H9 (cell line): ENCODE measurements around the gene KRT86. TPM values are rescaled to one million over a fixed set of nuclear protein-coding genes. Genes with fewer than 3 reads are reported as not detected.

Experiments used
- DNase-seq: peaks from one replicate; pipeline ENCODE4 v3.0.0-alpha.2; 2017
- H2AFZ ChIP-seq: one replicate; pipeline ENCODE4 v1.6.1; 2013; ENCODE audit warnings: mild to moderate bottlenecking, low read length, control low read depth, moderate library complexity
- H2AK5ac ChIP-seq: 2 replicates; pipeline ENCODE4 v1.6.1; 2013; ENCODE audit warnings: low read length, control low read depth, mixed read lengths; ENCODE audit not compliant: insufficient read length
- H2BK120ac ChIP-seq: one replicate; pipeline ENCODE4 v1.6.1; 2013; ENCODE audit warnings: low read depth, mild to moderate bottlenecking, low read length, control low read depth, inconsistent platforms; ENCODE audit not compliant: poor library complexity, severe bottlenecking
- H2BK12ac ChIP-seq: 2 replicates; pipeline ENCODE4 v1.6.1; 2013; ENCODE audit warnings: low read length, control low read depth, mixed read lengths, low read depth; ENCODE audit not compliant: insufficient read length
- H2BK15ac ChIP-seq: 2 replicates; pipeline ENCODE4 v1.6.1; 2013; ENCODE audit warnings: low read depth, low read length, control low read depth
- H2BK20ac ChIP-seq: one replicate; pipeline ENCODE4 v1.6.1; 2013; ENCODE audit warnings: low read depth, mild to moderate bottlenecking, low read length, control low read depth, inconsistent platforms; ENCODE audit not compliant: poor library complexity, severe bottlenecking
- H2BK5ac ChIP-seq: 2 replicates; pipeline ENCODE4 v1.6.1; 2013; ENCODE audit warnings: low read length, control low read depth, mixed read lengths; ENCODE audit not compliant: insufficient read length
- H3K14ac ChIP-seq: 2 replicates; pipeline ENCODE4 v1.6.1; 2013; ENCODE audit warnings: low read length, control low read depth; ENCODE audit not compliant: insufficient read depth
- H3K18ac ChIP-seq: 2 replicates; pipeline ENCODE4 v1.6.1; 2013; ENCODE audit warnings: low read depth, mild to moderate bottlenecking, mixed read lengths, low read length, control low read depth; ENCODE audit not compliant: insufficient read length
- H3K23ac ChIP-seq: 2 replicates; pipeline ENCODE4 v1.6.1; 2013; ENCODE audit warnings: low read length, control low read depth, mixed read lengths, low read depth; ENCODE audit not compliant: insufficient read length
- H3K23me2 ChIP-seq: 2 replicates; pipeline ENCODE4 v1.6.1; 2013; ENCODE audit warnings: low read depth, mild to moderate bottlenecking, mixed read lengths, low read length, control low read depth; ENCODE audit not compliant: insufficient read length, poor library complexity, severe bottlenecking
- H3K27ac ChIP-seq: 2 replicates; pipeline ENCODE4 v1.5.1; 2013; ENCODE audit warnings: low read length, control low read depth, mixed read lengths, low read depth; ENCODE audit not compliant: insufficient read length
- H3K27me3 ChIP-seq: 2 replicates; pipeline ENCODE4 v1.6.1; 2013; ENCODE audit warnings: low read length, control low read depth, inconsistent platforms; ENCODE audit not compliant: insufficient read depth
- H3K4ac ChIP-seq: 2 replicates; pipeline ENCODE4 v1.6.1; 2013; ENCODE audit warnings: low read depth, mild to moderate bottlenecking, control low read depth, inconsistent platforms, low read length, moderate library complexity
- H3K4me1 ChIP-seq: 2 replicates; pipeline ENCODE4 v1.6.1; 2013; ENCODE audit warnings: low read length, control low read depth, inconsistent platforms; ENCODE audit not compliant: insufficient read depth
- H3K4me2 ChIP-seq: 2 replicates; pipeline ENCODE4 v1.6.1; 2013; ENCODE audit warnings: low read length, control low read depth, mixed read lengths; ENCODE audit not compliant: insufficient read length, insufficient read depth
- H3K56ac ChIP-seq: 2 replicates; pipeline ENCODE4 v1.6.1; 2013; ENCODE audit warnings: low read depth, mild to moderate bottlenecking, mixed read lengths, low read length, control low read depth; ENCODE audit not compliant: insufficient read length
- H3K79me1 ChIP-seq: 2 replicates; pipeline ENCODE4 v1.6.1; 2013; ENCODE audit warnings: low read depth, mild to moderate bottlenecking, moderate library complexity, low read length, control low read depth, inconsistent platforms; ENCODE audit not compliant: insufficient read depth, poor library complexity, severe bottlenecking
- H3K79me2 ChIP-seq: 2 replicates; pipeline ENCODE4 v1.6.1; 2013; ENCODE audit warnings: low read length, control low read depth, inconsistent platforms; ENCODE audit not compliant: insufficient read depth
- H3K9ac ChIP-seq: 2 replicates; pipeline ENCODE4 v1.6.1; 2013; ENCODE audit warnings: low read length, control low read depth, mixed read lengths; ENCODE audit not compliant: insufficient read length; ENCODE audit errors: extremely low read depth
- H3K9me3 ChIP-seq: one replicate; pipeline ENCODE4 v1.6.1; 2013; ENCODE audit warnings: low read depth, low read length, inconsistent platforms; ENCODE audit not compliant: control insufficient read depth
- H3T11ph ChIP-seq: one replicate; pipeline ENCODE4 v1.6.1; 2013; ENCODE audit warnings: mild to moderate bottlenecking, low read length, control low read depth, inconsistent platforms
- H4K20me1 ChIP-seq: one replicate; pipeline ENCODE4 v1.6.1; 2013; ENCODE audit not compliant: control insufficient read depth, insufficient read length, insufficient read depth
- H4K5ac ChIP-seq: 2 replicates; pipeline ENCODE4 v1.6.1; 2013; ENCODE audit warnings: low read depth, mild to moderate bottlenecking, mixed read lengths, low read length, control low read depth; ENCODE audit not compliant: insufficient read length
- H4K8ac ChIP-seq: replicated peaks from 2 replicates; pipeline ENCODE4 v1.6.1; 2013; ENCODE audit warnings: low read length, control low read depth, mixed read lengths, low read depth; ENCODE audit not compliant: insufficient read length
- H4K91ac ChIP-seq: 2 replicates; pipeline ENCODE4 v1.6.1; 2013; ENCODE audit warnings: low read depth, mild to moderate bottlenecking, moderate library complexity, mixed read lengths, low read length, control low read depth; ENCODE audit not compliant: insufficient read length
- H3K27ac Mint-ChIP-seq, 3 experiments: 2 replicates in 2 of 3; 3 replicates in 1 of 3; pipeline ENCODE4 v1.8.0; 2020 to 2021; ENCODE audit warnings: mixed read lengths in 3 of 3, mild to moderate bottlenecking in 1 of 3, moderate library complexity in 1 of 3
- H3K27me3 Mint-ChIP-seq: 2 replicates; pipeline ENCODE4 v1.8.0; 2021; ENCODE audit warnings: low read depth, mild to moderate bottlenecking, moderate library complexity, mixed read lengths
- H3K36me3 Mint-ChIP-seq, 3 experiments: 2 replicates in 2 of 3; 3 replicates in 1 of 3; pipeline ENCODE4 v1.8.0; 2020 to 2021; ENCODE audit warnings: low read depth in 3 of 3, mixed read lengths in 3 of 3; ENCODE audit not compliant: insufficient read depth in 1 of 3
- H3K4me1 Mint-ChIP-seq, 2 experiments: 2 replicates each; pipeline ENCODE4 v1.8.0; 2020; ENCODE audit warnings: mixed read lengths in 2 of 2
- H3K4me3 Mint-ChIP-seq, 2 experiments: 2 replicates in 1 of 2; 3 replicates in 1 of 2; pipeline ENCODE4 v1.8.0; 2020 to 2021; ENCODE audit warnings: mild to moderate bottlenecking in 2 of 2, mixed read lengths in 2 of 2, moderate library complexity in 1 of 2
- H3K9me3 Mint-ChIP-seq, 2 experiments: 2 replicates in 1 of 2; 3 replicates in 1 of 2; pipeline ENCODE4 v1.8.0; 2020; ENCODE audit warnings: mild to moderate bottlenecking in 2 of 2, mixed read lengths in 2 of 2, moderate library complexity in 1 of 2
- CTCF ChIP-seq: fragments of 200-600 bp; sonication (generic); conservative IDR thresholded peaks from 3 replicates; pipeline ENCODE4 v1.8.0; 2021; ENCODE audit warnings: antibody characterized with exemption, mild to moderate bottlenecking
- WGBS: extraction: QIAGEN DNeasy Blood & Tissue Kit; methylation state at CpG from one replicate; pipeline ENCODE4 v1.1.7; 2013; ENCODE audit warnings: missing lambda C conversion rate, low lambda C conversion rate, mixed read lengths; ENCODE audit not compliant: insufficient read length; ENCODE audit errors: extremely low coverage; 5-methylcytosine and 5-hydroxymethylcytosine counted together
- total RNA-seq: library from RNA; stranded (reverse); gene quantifications from 2 replicates; pipeline ENCODE4 v1.2.1, GENCODE V29; 2021

KRT86 gene
- total RNA-seq, 1 experiment from 2014 or later = not detected

- peaks cover 0 to 4% of the 10 kb centered on the region in 2 experiments; a peak in 2 of 4 replicates for H3K4me1 Mint-ChIP-seq
- DNase-seq = peak; percentile 8
- no peaks in the 10 kb centered on the region for H3K36me3 Mint-ChIP-seq
- Histone ChIP-seq H3K4ac (no peak overlapping the region), H2BK12ac (no peak overlapping the region), H3K79me1 (no peaks in the 10 kb centered on the region), H2BK5ac (no peak overlapping the region), H3K56ac (no peak overlapping the region), H4K5ac (no peak overlapping the region), H2AFZ (no peak overlapping the region), H3K4me2 (no peak overlapping the region), H2BK15ac (no peak overlapping the region), H3K4me1 (no peaks in the 10 kb centered on the region), H2BK120ac (no peak overlapping the region), H3K14ac (no peak overlapping the region), H3K23ac (no peak overlapping the region), H3K79me2 (no peaks in the 10 kb centered on the region), H3K18ac (no peak overlapping the region), H3K27ac (no peak overlapping the region), H2BK20ac (no peak overlapping the region), H3K9me3 (no peaks in the 10 kb centered on the region), H4K8ac (no peak overlapping the region), H3K27me3 (no peaks in the 10 kb centered on the region; the same call in 1 of the 2 replicates), H4K20me1 (no peaks in the 10 kb centered on the region), H2AK5ac (no peak overlapping the region), H4K91ac (no peak overlapping the region), H3K23me2 (no peaks in the 10 kb centered on the region), H3K9ac (no peak overlapping the region), H3T11ph (no peak overlapping the region)
- H3K4me3 Mint-ChIP-seq = no peak overlapping the region
- H3K9me3 Mint-ChIP-seq = no peaks in the 10 kb centered on the region
- WGBS = no CpG with 5 or more reads among the region's 1 CpG
- H3K27me3 Mint-ChIP-seq = peaks cover 40% of the 10 kb centered on the region
- no peak overlapping the region for H3K27ac Mint-ChIP-seq
- no peak for TF ChIP-seq CTCF
Observed at GRCh38 chr12:52295663-52296062, 21.2 kb downstream of the KRT86 start.
